Activated CD4-positive, alpha-beta T cell treated with anti-CD3 and anti-CD28 coated beads for 36 hours (primary cell): ENCODE data around the gene EGFL7. TPM values are rescaled to one million over a fixed set of nuclear protein-coding genes. Genes with fewer than 3 reads are reported as not detected.

Experiments used
- ATAC-seq: fragments of 200-7000 bp; cut with Tn5 transposase; one replicate; pipeline ENCODE4 v1.10.0; 2021; ENCODE audit warnings: mild to moderate bottlenecking, moderate library complexity
- CTCF ChIA-PET: fragments of 350-600 bp; sonication (Branson Sonifier 250); formaldehyde crosslinking; loops from one replicate; lab custom pipeline; 2021; ENCODE audit warnings: antibody characterized with exemption; lab: Charles Lee
- POLR2A ChIA-PET: fragments of 350-600 bp; sonication (Branson Sonifier 250); formaldehyde crosslinking; loops from one replicate; lab custom pipeline; 2021; ENCODE audit warnings: antibody characterized with exemption, inconsistent platforms; lab: Charles Lee
- DNase-seq: peaks from one replicate; pipeline ENCODE4 v3.0.0-alpha.2; 2020
- H3K27ac Mint-ChIP-seq: one replicate; pipeline ENCODE4 v1.8.0; 2021; ENCODE audit warnings: mixed read lengths
- H3K27me3 Mint-ChIP-seq: one replicate; pipeline ENCODE4 v1.8.0; 2021; ENCODE audit warnings: mixed read lengths
- H3K36me3 Mint-ChIP-seq: one replicate; pipeline ENCODE4 v1.8.0; 2021; ENCODE audit warnings: low read depth, mixed read lengths
- H3K4me1 Mint-ChIP-seq: one replicate; pipeline ENCODE4 v1.8.0; 2021; ENCODE audit warnings: mixed read lengths
- H3K4me3 Mint-ChIP-seq: one replicate; pipeline ENCODE4 v1.8.0; 2021; ENCODE audit warnings: mild to moderate bottlenecking, moderate library complexity, mixed read lengths
- H3K9me3 Mint-ChIP-seq: one replicate; pipeline ENCODE4 v1.8.0; 2021; ENCODE audit warnings: low read depth, mixed read lengths
- intact Hi-C, 2 experiments: fragments of 100-400 bp; cut with DNase I in 1 of 2; cut with micrococcal nuclease in 1 of 2; formaldehyde crosslinking; loops; one replicate each; pipeline versions ENCODE4 v1.14.2 to v1.15.1; 2022 to 2024; cut with DNase I, micrococcal nuclease
- total RNA-seq, 2 experiments: library from RNA; stranded (reverse); gene quantifications; one replicate each; pipeline ENCODE4 v1.2.3, GENCODE V29; 2021

EGFL7 gene
- total RNA-seq, 2 experiments from 2014 or later: 1.2 to 1.4 TPM

- ChIA-PET CTCF (interaction anchor here (0.7 to 1.5 kb wide), 4 partner anchors 9 to 159 kb away, joined by 3 to 4 read pairs (median 3); no protein-coding TSS in a partner anchor), POLR2A (interaction anchor here (0.6 kb wide), 1 partner anchor 953 kb away, joined by 7 read pairs; no protein-coding TSS in a partner anchor)
- no peak for ATAC-seq
- intact Hi-C loops: no loop called here
- Mint-ChIP-seq H3K4me3 (no peak overlapping the region), H3K9me3 (no peaks in the 10 kb centered on the region), H3K27me3 (peaks cover 20% of the 10 kb centered on the region), H3K27ac (no peak overlapping the region), H3K4me1 (no peaks in the 10 kb centered on the region), H3K36me3 (no peaks in the 10 kb centered on the region)
- DNase-seq: no peak
Measured at GRCh38 chr9:136646827-136647711, 15.6 kb upstream of the EGFL7 start.

GRCh38 chr9:136648751-136649150 is 14.0 kb upstream of the EGFL7 start:
- ChIA-PET CTCF (interaction anchor here (1.5 kb wide), 1 partner anchor 161 kb away, joined by 3 read pairs; no protein-coding TSS in a partner anchor), POLR2A (no interaction called here)
- Mint-ChIP-seq H3K4me3 (no peak overlapping the region), H3K4me1 (no peaks in the 10 kb centered on the region), H3K9me3 (no peaks in the 10 kb centered on the region), H3K36me3 (no peaks in the 10 kb centered on the region), H3K27me3 (peaks cover 14% of the 10 kb centered on the region), H3K27ac (no peak overlapping the region)
- peak; percentile 4 for DNase-seq
- intact Hi-C loops: no loop called here
- no peak for ATAC-seq

GRCh38 chr9:136650021-136650420 is 12.7 kb upstream of the EGFL7 start:
- Mint-ChIP-seq H3K27ac (no peak overlapping the region), H3K9me3 (no peaks in the 10 kb centered on the region), H3K27me3 (peaks cover 11% of the 10 kb centered on the region), H3K4me3 (no peak overlapping the region), H3K36me3 (no peaks in the 10 kb centered on the region), H3K4me1 (no peaks in the 10 kb centered on the region)
- intact Hi-C loops: no loop called here
- no peak for ATAC-seq
- POLR2A ChIA-PET: no interaction called here
- no peak for DNase-seq
- CTCF ChIA-PET: no interaction called here

GRCh38 chr9:136650648-136651047 is 12.1 kb upstream of the EGFL7 start:
- intact Hi-C loops: no loop called here
- no peak for ATAC-seq
- Mint-ChIP-seq H3K27me3 (peaks cover 15% of the 10 kb centered on the region), H3K9me3 (no peaks in the 10 kb centered on the region), H3K27ac (no peak overlapping the region), H3K4me3 (no peak overlapping the region), H3K4me1 (no peaks in the 10 kb centered on the region), H3K36me3 (no peaks in the 10 kb centered on the region)
- POLR2A ChIA-PET: no interaction called here
- CTCF ChIA-PET: no interaction called here
- no peak for DNase-seq

GRCh38 chr9:136651860-136652259 is 10.9 kb upstream of the EGFL7 start:
- POLR2A ChIA-PET: no interaction called here
- intact Hi-C loops: no loop called here
- ATAC-seq: no peak
- H3K9me3 Mint-ChIP-seq: no peaks in the 10 kb centered on the region
- no peaks in the 10 kb centered on the region for H3K36me3 Mint-ChIP-seq
- peaks cover 18% of the 10 kb centered on the region for H3K27me3 Mint-ChIP-seq
- no peak for DNase-seq
- no peak overlapping the region for H3K27ac Mint-ChIP-seq
- H3K4me3 Mint-ChIP-seq: no peak overlapping the region
- peaks cover 4% of the 10 kb centered on the region for H3K4me1 Mint-ChIP-seq
- CTCF ChIA-PET: interaction anchor here (0.7 kb wide), 1 partner anchor 397 kb away, joined by 6 read pairs; no protein-coding TSS in a partner anchor

GRCh38 chr9:136653323-136654079 is 9.2 kb upstream of the EGFL7 start:
- DNase-seq (no peak), ATAC-seq (no peak)
- ChIA-PET CTCF (no interaction called here), POLR2A (no interaction called here)
- Mint-ChIP-seq H3K9me3 (no peaks in the 10 kb centered on the region), H3K36me3 (no peaks in the 10 kb centered on the region), H3K4me3 (no peak overlapping the region), H3K27me3 (peaks cover 29% of the 10 kb centered on the region), H3K27ac (no peak overlapping the region), H3K4me1 (peaks cover 9% of the 10 kb centered on the region)
- intact Hi-C loops: no loop called here

GRCh38 chr9:136654820-136655535 is 7.7 kb upstream of the EGFL7 start:
- Mint-ChIP-seq H3K4me1 (peaks cover 11% of the 10 kb centered on the region), H3K27me3 (peaks cover 27% of the 10 kb centered on the region), H3K36me3 (no peaks in the 10 kb centered on the region), H3K9me3 (no peaks in the 10 kb centered on the region), H3K4me3 (no peak overlapping the region), H3K27ac (no peak overlapping the region)
- ChIA-PET CTCF (no interaction called here), POLR2A (no interaction called here)
- ATAC-seq (no peak), DNase-seq (no peak)
- intact Hi-C loops: no loop called here

- ChIA-PET POLR2A (no interaction called here), CTCF (no interaction called here)
- Mint-ChIP-seq H3K4me3 (no peak overlapping the region), H3K4me1 (peaks cover 11% of the 10 kb centered on the region), H3K27ac (no peak overlapping the region), H3K36me3 (no peaks in the 10 kb centered on the region), H3K9me3 (no peaks in the 10 kb centered on the region), H3K27me3 (peaks cover 27% of the 10 kb centered on the region)
- intact Hi-C loops: no loop called here
- DNase-seq (no peak), ATAC-seq (no peak)
Measured at GRCh38 chr9:136655536-136656182, 7.1 kb upstream of the EGFL7 start.

GRCh38 chr9:136656183-136656738 is 6.5 kb upstream of the EGFL7 start:
- Mint-ChIP-seq H3K27me3 (peaks cover 27% of the 10 kb centered on the region), H3K27ac (no peak overlapping the region), H3K4me3 (no peak overlapping the region), H3K4me1 (peaks cover 11% of the 10 kb centered on the region), H3K36me3 (no peaks in the 10 kb centered on the region), H3K9me3 (no peaks in the 10 kb centered on the region)
- CTCF ChIA-PET: interaction anchor here (0.7 kb wide), 1 partner anchor 15 kb away, joined by 3 read pairs; no protein-coding TSS in a partner anchor
- intact Hi-C loops: no loop called here
- no peak for DNase-seq
- no peak for ATAC-seq
- POLR2A ChIA-PET: no interaction called here

- ChIA-PET POLR2A (no interaction called here), CTCF (interaction anchor here (0.7 kb wide), 1 partner anchor 14 kb away, joined by 3 read pairs; no protein-coding TSS in a partner anchor)
- no peak for DNase-seq
- Mint-ChIP-seq H3K27me3 (peaks cover 27% of the 10 kb centered on the region), H3K4me3 (no peak overlapping the region), H3K36me3 (no peaks in the 10 kb centered on the region), H3K9me3 (no peaks in the 10 kb centered on the region), H3K4me1 (peaks cover 11% of the 10 kb centered on the region), H3K27ac (no peak overlapping the region)
- intact Hi-C loops: no loop called here
- no peak for ATAC-seq
Measured at GRCh38 chr9:136656795-136657611, 5.7 kb upstream of the EGFL7 start.
